CD4-positive, alpha-beta T cell treated with Interleukin-15 for 1 hour (primary cell): ENCODE results near the gene TMEM129.

Source experiments
- DNase-seq: peaks from one replicate; pipeline ENCODE4 v3.0.0-alpha.2; 2020

The TMEM129 gene

DNA sequence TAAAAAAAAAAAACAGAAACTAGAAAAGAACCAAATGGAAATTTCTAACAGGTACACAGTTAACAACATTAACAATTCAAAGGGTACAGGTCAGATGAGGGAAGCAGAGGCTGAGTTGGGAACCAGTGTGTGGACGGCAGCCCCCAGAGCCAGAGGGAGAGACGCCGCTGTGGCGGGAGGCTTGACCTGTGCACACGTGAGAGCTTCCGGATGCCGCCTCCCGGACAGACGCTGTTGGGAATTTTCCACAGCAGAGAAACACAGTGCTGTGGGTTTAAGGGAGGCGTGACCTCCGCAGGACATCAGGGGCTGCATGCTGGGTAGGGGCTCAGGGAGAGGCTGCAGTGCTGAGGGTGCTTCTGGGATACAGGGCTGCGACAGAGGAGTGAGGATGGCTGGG lies 22.4 kb upstream of the TMEM129 start:
- no peak for DNase-seq

DNA sequence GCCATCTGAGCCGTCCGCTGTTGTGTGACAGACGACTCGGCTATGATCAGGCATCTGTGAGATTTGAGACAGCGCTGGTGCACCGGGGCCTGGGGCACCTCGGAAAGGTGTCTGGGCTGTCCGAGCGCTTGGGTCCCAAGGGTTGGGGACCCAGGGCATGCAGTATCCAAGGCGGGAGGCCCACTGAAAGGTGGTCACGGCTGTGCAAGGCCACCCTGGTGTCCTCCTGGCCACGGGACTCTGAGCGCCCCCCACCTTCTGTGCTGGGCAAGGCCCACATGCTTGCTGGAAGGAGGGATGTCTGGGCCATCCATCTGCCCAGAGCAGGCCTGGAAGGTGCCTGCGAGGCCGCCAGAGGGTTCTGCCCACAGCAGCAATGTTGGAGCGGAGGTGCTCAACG lies 20.1 kb upstream of the TMEM129 start:
- no peak for DNase-seq

DNA sequence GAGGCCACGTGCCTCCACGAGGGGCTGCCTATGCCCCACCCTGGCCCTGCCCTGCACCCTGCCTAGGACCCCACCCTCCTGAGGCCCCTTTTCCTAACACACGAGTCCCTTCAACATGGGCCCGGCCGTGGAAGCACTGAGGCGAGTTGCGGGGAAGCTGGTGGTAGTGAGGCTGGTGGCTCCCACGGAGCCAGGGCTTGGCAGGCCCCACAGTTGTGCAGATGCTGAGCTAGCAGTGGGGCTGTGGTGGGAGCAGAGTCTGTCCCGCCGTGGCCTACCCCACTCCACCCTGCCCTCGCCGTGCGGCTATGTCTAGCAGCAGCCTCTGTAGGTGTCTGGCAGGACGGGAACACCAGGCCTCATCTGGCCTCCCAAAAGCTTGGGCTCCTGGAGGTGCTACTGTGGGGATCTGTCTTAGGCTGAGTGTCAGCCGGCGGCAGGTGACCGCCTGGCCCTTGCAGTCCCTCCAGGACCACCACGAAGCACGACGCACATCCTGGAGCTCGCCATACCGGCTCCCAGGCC lies 19.0 kb upstream of the TMEM129 start:
- DNase-seq = no peak

DNA sequence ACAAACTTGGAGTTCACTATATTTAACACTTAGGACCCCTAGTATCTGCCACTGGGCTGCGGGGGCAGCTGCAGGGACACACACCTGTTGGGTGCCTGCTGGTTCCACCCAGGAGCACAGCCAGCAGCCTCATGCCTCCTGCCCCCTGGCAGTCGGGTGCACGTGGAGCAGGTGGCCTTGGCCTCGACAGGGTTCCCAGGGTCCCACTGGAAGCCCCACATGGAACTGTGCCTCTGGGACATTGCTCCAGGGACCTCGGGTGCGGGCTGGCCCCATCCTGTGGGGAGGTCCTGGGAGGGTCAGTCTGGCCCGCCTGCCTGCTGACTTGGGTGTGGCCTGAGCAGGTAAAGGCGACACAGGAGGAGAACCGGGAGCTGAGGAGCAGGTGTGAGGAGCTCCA lies 18.2 kb upstream of the TMEM129 start:
- DNase-seq = no peak

DNA sequence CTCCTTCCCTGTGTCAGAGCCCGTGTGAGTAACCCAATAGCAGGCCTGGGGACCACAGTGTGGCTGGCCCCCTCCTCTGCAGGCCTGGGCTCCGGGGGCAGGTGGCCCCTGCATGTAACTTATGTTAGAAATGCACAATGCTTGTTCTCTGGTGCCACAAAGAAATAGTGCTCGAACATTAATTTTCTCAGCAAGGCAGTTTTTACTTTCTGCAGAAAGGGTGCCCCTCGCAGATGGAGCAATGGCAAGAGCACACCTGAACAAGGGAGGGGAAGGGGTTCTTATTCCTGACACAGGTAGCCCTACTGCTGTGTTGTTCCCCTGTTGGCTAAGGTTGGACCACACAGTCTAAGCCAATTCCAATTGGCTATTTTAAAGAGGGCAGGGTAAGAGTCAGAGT lies 17.3 kb upstream of the TMEM129 start:
- DNase-seq = no peak

DNA sequence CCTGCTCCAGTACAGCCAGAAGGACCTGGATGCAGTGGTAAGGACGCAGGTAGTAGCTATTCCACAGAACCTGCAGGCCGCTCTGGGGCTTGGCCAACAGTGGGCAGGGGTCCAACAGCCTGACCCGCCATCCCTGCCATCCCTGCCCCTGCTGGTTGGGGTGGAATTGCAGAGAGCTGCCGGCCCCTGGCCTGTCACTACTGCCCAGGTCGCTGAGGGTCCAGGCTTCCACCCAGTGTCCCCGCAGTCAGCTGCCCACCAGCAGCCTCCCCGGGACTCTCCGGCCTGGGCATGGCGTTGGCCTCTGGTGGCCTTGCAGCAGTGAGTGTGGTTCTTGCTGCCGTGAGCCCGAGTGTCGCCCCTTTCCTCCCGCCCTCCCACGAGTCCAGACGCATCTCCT lies 16.5 kb upstream of the TMEM129 start:
- DNase-seq = no peak

DNA sequence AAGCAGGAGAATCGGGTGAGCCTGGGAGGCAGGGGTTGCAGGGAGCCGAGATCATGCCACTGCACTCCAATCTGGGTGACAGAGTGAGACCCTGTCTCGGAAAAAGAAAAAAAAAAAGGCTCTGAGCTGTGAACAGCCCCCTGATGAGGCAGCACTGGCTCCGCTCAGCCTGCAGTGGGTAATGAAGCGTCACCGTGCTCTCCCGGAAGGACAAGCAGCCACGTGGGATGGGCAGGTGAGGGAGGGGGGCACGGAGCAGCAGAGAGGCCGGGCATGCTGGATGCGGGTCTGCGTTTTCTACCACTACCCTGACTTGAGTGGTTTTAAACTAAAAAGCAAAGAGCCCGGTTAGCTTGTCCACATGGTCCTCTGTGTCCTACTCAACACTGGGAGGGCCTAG lies 15.7 kb upstream of the TMEM129 start:
- DNase-seq = no peak

DNA sequence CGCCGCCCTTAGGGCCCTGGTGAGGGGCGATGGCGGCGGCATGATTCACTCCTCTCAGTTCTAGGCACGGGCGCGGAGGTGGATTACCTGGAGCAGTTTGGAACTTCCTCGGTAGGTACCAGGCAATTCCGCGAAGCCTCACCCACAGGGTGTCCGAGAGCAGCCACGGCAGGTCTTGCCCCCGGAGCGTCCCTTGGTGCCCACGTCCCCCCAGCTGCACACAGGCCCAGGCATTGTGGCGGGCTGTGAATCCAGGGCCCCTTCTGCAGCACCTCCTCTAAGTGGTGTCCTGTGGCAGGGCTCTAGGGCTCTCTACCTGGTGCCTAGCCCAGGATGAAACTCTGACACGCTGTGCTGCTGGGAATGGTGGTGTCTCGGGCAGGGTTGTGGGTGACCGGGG lies 14.1 kb upstream of the TMEM129 start:
- no peak for DNase-seq

DNA sequence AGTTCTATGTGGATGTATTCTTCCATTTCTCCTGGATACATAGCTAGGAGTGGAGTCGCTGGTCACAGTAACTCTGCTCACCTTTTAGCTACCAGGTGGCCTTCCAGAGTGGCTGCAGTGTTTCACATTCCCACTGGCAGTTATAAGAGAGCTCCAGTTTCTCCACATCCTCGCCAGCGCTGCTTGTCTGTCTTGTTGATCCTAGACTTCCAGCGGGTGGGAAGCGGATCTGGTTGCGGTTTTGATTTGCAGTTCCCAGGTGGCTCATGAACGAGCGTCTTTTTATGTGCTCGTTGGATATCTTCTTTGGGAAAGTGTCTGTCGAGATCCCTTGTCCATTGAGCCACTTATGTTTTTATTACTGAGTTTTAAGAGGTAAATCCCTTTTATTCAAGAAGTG lies 11.8 kb upstream of the TMEM129 start:
- no peak for DNase-seq

DNA sequence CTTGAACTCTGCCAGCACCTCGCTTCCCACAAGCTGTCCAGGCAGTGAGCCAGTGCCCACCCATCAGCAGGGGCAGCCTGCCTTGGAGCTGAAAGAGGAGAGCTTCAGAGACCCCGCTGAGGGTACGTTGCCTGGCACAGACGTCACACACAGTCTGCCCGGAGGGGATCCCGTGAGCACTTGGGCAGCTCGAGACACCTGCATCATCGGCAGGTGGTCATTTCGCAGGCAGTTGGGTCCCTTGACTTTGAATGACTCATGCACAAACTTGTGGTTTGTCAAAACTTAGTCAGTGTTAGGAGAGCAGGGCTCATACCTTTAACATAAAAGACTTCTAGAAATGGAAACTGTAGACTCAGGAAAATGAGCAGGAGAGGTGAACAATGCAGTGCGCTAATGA lies 10.1 kb upstream of the TMEM129 start:
- DNase-seq = no peak

DNA sequence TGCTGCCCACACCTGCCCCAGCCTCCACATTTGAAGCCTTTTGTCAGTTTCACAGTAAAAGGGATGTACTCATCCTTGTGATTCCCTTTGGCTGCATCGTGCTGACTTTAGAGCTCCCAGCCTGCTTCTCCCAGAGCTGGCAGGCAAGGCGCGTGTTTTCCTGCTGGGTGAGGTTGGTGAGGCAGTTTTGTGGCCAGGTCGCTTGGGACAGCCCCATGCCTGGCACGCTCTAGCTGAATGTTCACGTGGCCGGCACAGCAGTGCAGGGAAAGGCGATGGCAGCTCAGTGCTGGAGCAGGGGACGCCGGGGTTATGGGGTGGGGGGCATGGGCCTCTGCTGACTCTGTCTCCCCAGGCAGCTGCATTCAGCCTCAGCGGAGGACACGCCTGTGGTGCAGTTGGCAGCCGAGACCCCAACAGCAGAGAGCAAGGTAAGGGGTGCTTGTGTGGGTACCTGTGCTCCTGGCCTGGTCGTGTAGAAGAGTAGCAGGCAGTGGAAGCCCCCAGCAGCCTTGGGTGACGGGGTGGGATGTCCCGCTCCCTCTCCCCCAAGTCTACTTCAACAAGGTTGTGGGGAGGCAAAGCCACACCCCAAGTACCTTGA lies 9.5 kb upstream of the TMEM129 start:
- DNase-seq = no peak

DNA sequence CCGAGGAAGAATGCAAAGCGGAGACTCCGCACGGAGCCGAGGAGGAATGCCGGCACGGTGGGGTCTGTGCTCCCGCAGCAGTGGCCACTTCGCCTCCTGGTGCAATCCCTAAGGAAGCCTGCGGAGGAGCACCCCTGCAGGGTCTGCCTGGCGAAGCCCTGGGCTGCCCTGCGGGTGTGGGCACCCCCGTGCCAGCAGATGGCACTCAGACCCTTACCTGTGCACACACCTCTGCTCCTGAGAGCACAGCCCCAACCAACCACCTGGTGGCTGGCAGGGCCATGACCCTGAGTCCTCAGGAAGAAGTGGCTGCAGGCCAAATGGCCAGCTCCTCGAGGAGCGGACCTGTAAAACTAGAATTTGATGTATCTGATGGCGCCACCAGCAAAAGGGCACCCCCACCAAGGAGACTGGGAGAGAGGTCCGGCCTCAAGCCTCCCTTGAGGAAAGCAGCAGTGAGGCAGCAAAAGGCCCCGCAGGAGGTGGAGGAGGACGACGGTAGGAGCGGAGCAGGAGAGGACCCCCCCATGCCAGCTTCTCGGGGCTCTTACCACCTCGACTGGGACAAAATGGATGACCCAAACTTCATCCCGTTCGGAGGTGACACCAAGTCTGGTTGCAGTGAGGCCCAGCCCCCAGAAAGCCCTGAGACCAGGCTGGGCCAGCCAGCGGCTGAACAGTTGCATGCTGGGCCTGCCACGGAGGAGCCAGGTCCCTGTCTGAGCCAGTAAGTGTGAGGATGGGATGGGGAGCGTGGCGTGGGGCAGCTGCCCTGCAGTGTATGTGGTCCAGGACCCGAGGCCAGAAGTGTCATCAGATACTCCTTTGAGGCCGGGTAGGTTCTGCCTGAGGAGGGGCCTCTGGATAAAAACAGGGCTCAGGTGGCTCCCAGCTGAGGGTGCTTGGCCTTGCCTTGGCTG lies 7.2 kb upstream of the TMEM129 start:
- no peak for DNase-seq

DNA sequence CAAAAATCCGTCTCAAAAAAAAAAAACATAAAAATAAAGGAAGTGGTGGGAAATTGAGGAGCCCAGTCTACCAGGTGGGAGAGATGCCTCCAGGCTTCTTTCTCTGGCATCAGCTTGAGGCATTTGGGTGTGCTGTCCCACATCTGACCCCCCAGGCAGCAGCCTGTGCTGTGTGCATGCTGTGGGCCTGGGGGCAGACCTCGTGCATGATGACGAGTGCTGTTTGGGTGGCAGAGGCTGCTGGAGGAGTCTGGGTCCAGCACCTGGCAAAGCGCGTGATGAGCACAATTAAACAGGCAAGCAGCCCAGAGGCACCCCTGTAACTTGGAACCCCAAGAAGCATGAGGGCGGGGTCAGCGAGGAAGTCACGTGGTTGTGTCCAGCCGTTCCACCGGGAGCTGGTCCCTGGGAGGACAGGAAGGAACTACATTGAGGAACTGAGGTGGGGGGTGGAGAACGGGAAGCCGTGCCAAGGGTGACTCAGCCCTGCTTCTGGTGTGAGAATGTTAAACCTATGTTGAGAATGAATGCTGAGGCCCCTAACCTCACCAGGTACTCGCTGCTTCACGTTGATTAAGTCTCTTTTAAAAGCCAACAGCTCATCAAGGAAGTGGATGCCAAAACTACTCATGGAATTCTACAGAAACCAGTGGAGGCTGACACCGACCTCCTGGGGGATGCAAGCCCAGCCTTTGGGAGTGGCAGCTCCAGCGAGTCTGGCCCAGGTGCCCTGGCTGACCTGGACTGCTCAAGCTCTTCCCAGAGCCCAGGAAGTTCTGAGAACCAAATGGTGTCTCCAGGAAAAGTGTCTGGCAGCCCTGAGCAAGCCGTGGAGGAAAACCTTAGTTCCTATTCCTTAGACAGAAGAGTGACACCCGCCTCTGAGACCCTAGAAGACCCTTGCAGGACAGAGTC lies 6.3 kb upstream of the TMEM129 start:
- DNase-seq = peak; percentile 56

DNA sequence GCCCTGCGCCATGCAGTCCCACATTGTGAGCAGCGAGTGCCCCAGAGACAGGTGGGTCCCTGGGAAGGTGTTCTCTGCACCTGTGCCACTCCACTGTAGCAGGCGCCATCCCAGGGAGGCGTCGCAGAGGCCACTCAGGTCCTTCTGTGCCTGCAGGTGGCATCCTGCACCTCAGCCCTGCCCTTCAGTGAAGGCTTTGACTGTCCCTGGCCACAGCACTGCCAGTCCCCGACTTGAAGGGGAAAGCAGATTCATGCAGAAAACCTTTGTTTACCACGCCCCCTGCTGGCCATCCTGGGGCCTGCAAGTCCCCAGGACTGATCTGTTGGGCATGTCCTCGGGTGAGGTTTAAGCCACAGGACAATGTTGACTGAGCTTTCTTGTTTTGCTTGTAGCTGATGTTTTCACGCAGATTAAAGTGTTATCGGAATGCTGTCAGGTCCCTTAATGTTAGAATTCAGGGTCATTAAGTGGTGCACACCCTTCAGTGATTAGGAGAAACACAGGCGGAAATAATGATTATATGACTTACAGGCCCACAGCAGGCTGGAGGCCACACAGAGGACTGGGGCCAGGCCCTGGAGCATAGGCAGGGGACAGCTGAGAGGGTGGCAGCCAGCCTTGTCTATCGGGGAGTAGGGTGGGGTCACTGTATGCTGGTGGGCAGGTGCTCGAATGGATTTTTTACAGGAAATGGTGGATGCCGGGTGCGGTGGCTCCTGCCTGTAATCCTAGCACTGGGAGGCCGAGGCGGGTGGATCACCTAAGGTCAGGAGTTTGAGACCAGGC lies 5.2 kb upstream of the TMEM129 start:
- peak; percentile 85 for DNase-seq

DNA sequence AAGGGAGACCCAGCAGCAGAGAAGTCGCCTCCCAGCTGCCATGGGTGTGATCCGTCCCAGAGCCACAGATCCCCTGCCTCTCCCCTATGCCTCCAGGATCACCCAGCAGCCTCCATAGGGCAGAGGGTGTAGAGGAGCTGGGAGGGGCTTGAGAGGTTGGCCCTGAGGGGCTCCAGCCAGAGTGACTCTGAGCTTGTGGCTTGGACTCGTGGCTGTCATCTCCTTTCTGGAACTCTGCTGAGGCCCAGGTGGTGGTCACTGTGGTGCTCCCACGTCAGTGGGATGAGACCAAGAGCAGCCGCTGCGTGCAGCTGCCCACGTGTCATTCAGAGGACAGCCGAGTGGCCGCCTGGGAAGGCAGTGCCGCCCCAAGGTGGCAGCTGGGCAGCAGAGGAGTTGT lies 4.4 kb upstream of the TMEM129 start:
- no peak for DNase-seq

DNA sequence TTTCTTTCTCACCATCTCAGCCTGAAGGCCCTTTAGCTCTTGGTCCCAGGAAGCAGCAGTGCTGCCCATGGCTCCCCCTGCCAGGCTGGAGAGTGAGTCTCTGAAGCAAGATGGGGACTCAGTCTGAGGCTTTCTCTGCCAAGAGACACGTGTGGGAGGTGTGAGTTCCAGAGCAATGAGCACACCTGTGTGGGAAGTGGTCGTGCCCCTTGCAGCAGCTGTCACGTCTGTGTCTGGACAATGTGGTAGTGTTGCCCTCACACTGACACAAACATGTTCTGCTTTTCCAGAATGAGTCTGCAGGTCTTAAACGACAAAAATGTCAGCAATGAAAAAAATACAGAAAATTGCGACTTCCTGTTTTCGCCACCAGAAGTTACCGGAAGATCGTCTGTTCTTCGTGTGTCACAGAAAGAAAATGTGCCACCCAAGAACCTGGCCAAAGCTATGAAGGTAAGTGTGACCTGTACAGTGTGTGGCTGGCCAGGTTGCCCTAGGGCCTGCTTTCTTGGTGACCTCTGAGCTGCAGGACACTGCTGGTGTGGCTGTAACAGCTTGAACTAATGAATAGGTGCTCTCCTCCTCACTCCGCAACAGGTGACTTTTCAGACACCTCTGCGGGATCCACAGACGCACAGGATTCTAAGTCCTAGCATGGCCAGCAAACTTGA lies 2.1 kb upstream of the TMEM129 start:
- peak; percentile 82 for DNase-seq

DNA sequence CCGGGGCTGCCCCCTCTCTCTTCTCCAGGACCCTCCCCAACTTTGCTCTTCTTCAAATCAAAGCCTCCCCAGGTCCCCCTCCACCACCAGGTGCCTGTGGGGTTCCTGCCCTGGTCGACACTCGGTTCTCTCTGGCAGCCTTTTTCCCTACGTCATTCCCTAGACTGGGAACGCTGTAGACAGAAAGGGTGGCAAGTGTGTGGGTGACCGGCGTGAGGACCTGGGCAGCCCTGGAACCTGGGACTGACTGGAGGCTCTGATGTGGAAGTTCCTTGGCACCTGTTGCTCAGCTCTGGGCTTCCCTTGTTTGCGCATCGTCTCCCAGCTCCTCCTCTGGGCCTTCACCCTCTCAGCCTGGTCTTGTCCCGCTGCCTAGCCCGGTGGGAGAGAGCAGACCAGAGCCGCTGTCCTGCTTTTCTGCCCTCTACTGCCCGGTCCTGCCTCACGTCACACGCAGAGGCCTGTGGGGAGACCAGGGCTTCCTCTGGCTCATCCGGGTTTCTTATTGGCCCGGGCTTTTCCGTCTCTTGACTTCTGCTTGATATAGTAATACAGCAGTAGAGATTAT lies 1.5 kb upstream of the TMEM129 start:
- no peak for DNase-seq

DNA sequence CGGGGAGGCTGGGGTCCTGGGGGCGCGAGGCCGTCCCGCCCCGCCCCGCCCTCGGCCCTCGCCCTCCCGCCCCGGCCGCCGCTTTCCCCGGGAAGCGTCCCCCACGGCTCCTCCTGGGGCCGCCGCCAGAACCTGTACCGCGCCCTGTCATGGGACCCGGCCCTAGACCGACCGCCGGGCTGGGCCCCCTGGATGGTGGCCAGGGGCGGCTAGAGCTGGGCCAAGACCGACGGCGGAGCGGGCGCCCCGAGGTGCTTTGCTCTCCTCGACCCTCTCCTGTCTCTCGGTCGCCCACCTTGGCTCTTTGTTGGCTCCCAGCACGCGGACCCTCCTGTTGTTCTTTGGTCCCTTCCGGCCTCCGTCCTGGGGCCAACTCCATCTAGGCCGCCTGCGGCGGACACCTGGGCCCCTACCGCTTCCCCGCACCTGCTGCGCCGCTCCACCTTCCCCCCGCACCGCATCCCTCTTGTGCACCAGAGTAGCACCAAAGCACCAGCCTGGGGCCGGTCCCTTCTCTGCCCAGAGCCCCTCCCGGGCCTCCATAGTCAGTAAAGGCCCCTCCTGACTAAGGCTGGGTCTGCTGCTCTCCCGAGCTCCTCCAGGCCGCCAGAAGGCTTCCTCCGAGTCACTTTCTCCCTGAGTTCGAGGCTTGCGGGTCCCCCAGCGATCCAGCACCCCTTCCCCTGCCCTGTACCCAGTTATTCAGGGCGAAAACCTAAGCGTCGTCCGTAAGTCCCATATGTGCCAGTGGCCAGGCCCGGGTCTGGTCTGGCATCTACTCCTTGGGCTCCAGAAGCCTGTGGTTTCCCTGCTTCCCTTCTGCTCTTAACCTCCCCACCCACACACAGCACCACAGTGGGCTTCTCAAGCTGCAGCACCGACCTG lies 785 bp upstream of the TMEM129 start:
- no peak for DNase-seq

DNA sequence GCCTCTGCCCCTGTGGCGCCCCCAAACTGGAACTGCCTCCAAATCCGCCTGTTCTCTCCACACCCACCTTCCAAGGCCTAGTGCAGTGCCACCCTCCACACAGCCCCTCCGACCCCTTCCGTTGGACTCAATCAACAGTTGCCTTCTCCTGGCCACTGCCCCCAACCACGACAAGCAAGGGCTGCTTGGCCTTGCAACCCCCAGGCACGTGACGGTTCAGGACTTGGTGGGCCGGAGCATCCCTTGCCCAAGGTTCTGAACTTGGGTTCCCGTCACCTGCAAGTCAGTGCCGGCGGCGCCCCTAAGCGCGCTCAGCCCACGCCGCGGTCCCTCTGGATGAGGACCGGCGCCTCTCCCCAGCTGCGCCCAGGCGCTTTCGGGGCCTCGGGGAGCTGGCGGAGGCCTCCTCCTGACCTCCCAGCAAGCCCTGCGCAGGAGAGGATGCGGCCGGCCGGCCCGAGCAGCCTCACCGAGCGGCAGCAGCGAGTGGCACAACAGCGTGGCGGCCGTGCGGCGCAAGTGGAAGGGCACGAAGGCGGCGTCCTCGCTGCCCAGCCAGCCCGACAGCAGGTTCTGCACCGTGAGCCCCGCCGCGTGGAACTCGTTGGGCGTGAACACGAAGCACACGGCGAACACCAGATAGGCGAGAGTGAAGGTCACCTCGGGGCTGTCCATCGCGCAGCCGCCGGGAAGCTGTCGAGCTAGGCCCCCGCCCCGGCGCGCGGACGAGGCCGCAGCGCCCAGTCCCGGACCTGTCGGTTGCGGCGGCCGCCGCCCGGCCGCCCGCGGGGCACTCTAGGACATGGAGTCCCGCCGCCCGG lies 750 bp downstream of the TMEM129 start:
- DNase-seq = peak; percentile 39
